Chondrocyte (in vitro differentiated cells): Measurements from ENCODE around the gene OR51B4. TPM values are rescaled to one million over a fixed set of nuclear protein-coding genes. Genes with fewer than 3 reads are reported as not detected.

Experiments
- DNase-seq: peaks from one replicate; pipeline ENCODE4 v3.0.0; 2021; ENCODE audit warnings: mixed read lengths, low spot score
- H3K27ac Mint-ChIP-seq: one replicate; pipeline ENCODE4 v1.8.0; 2021; ENCODE audit warnings: mild to moderate bottlenecking, moderate library complexity, mixed read lengths; ENCODE audit not compliant: unreplicated experiment
- H3K27me3 Mint-ChIP-seq: 2 replicates; pipeline ENCODE4 v1.8.0; 2021; ENCODE audit warnings: low read depth, mixed read lengths
- H3K36me3 Mint-ChIP-seq: 2 replicates; pipeline ENCODE4 v1.8.0; 2021; ENCODE audit warnings: low read depth, mixed read lengths
- H3K4me1 Mint-ChIP-seq: 2 replicates; pipeline ENCODE4 v1.8.0; 2021; ENCODE audit warnings: low read depth, mild to moderate bottlenecking, mixed read lengths
- H3K4me3 Mint-ChIP-seq: one replicate; pipeline ENCODE4 v1.8.0; 2021; ENCODE audit warnings: mild to moderate bottlenecking, moderate library complexity, mixed read lengths; ENCODE audit not compliant: unreplicated experiment
- H3K9me3 Mint-ChIP-seq: 2 replicates; pipeline ENCODE4 v1.8.0; 2021; ENCODE audit warnings: low read depth, mixed read lengths
- long read RNA-seq: library from polyadenylated mRNA; stranded (forward); transcript quantifications from one replicate; pipeline ENCODE4 v2.0.0, GENCODE V29; 2021
- total RNA-seq: library from RNA; stranded (reverse); gene quantifications from 3 replicates; pipeline ENCODE4 v1.2.1, GENCODE V29; 2021
- TF ChIP-seq, protein P1 (sequence below): fragments of 200-600 bp; sonication (generic); IDR thresholded peaks from 2 replicates; pipeline ENCODE4 v1.5.0; 2021; ENCODE audit warnings: antibody characterized with exemption, mild to moderate bottlenecking, moderate library complexity

The OR51B4 gene
- not detected in 3 replicates for total RNA-seq
- long read RNA-seq, result 0 reads

- Mint-ChIP-seq H3K4me1 (no peaks in the 10 kb centered on the region), H3K27me3 (peaks cover 7% of the 10 kb centered on the region), H3K36me3 (no peaks in the 10 kb centered on the region), H3K9me3 (peaks cover 2% of the 10 kb centered on the region), H3K27ac (no peak within 1 kb of the TSS), H3K4me3 (no peak within 1 kb of the TSS)
- DNase-seq, result no peak
- TF ChIP-seq, protein P1, sequence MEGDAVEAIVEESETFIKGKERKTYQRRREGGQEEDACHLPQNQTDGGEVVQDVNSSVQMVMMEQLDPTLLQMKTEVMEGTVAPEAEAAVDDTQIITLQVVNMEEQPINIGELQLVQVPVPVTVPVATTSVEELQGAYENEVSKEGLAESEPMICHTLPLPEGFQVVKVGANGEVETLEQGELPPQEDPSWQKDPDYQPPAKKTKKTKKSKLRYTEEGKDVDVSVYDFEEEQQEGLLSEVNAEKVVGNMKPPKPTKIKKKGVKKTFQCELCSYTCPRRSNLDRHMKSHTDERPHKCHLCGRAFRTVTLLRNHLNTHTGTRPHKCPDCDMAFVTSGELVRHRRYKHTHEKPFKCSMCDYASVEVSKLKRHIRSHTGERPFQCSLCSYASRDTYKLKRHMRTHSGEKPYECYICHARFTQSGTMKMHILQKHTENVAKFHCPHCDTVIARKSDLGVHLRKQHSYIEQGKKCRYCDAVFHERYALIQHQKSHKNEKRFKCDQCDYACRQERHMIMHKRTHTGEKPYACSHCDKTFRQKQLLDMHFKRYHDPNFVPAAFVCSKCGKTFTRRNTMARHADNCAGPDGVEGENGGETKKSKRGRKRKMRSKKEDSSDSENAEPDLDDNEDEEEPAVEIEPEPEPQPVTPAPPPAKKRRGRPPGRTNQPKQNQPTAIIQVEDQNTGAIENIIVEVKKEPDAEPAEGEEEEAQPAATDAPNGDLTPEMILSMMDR, result no peak
Measured at GRCh38 chr11:5301846-5302245, at the start of gene OR51B4. Gene OR51B4, minus strand, starts transcription at chr11:5301946. Its CDS starts 0 bp downstream, at chr11:5301946.

- Mint-ChIP-seq H3K36me3 (no peaks in the 10 kb centered on the region), H3K27ac (no peak within 1 kb of the TSS), H3K4me3 (no peak within 1 kb of the TSS), H3K9me3 (no peaks in the 10 kb centered on the region), H3K4me1 (no peaks in the 10 kb centered on the region), H3K27me3 (peaks cover 35% of the 10 kb centered on the region)
- no peak for DNase-seq
- TF ChIP-seq, protein P1, result no peak
Measured at GRCh38 chr11:5351208-5351607, 49.5 kb upstream of the OR51B4 start, which contains the start of gene OR51B6. Gene OR51B6, plus strand, starts transcription at chr11:5351508. Its CDS starts 0 bp downstream, at chr11:5351508.

GRCh38 chr11:5349550-5349949, 47.8 kb upstream of the OR51B4 start:
- Mint-ChIP-seq H3K4me3 (no peak overlapping the region), H3K27ac (no peak overlapping the region), H3K9me3 (no peaks in the 10 kb centered on the region), H3K27me3 (peaks cover 41% of the 10 kb centered on the region), H3K4me1 (no peaks in the 10 kb centered on the region), H3K36me3 (no peaks in the 10 kb centered on the region)
- no peak for DNase-seq
- TF ChIP-seq, protein P1, result no peak

- Mint-ChIP-seq H3K36me3 (no peaks in the 10 kb centered on the region), H3K9me3 (no peaks in the 10 kb centered on the region), H3K4me3 (no peak overlapping the region), H3K4me1 (no peaks in the 10 kb centered on the region), H3K27me3 (peaks cover 38% of the 10 kb centered on the region), H3K27ac (no peak overlapping the region)
- TF ChIP-seq, protein P1, result no peak
- no peak for DNase-seq
Measured at GRCh38 chr11:5348551-5349194, 46.9 kb upstream of the OR51B4 start.

GRCh38 chr11:5345831-5346230, 44.1 kb upstream of the OR51B4 start:
- H3K36me3 Mint-ChIP-seq, result no peaks in the 10 kb centered on the region
- H3K27me3 Mint-ChIP-seq, result peaks cover 33% of the 10 kb centered on the region
- H3K4me3 Mint-ChIP-seq, result no peak overlapping the region
- TF ChIP-seq, protein P1, result no peak
- H3K9me3 Mint-ChIP-seq, result no peaks in the 10 kb centered on the region
- no peaks in the 10 kb centered on the region for H3K4me1 Mint-ChIP-seq
- no peak overlapping the region for H3K27ac Mint-ChIP-seq
- no peak for DNase-seq
